ENCODE data around the gene FKBP5.
A peak's percentile ranks its signal among the peaks of the same experiment; 100 is the strongest.
"Not testable (repeated sequence)": the region's sequence is repeated elsewhere in the genome, so short reads cannot be mapped to it uniquely, and the experiment has no call there.

The FKBP5 gene

GRCh38 chr6:35687658-35688604 is 784 bp downstream of the FKBP5 start:
- peak; percentile 77 for DNase-seq

- DNase-seq: no peak
These were observed 1.7 kb downstream of the FKBP5 start for GRCh38 chr6:35686873-35687555.

- DNase-seq: no peak
These were observed 2.3 kb downstream of the FKBP5 start for GRCh38 chr6:35686436-35686835.

- no peak for DNase-seq
These were observed 5.4 kb downstream of the FKBP5 start for GRCh38 chr6:35683267-35683666.

- no peak for DNase-seq
These were observed 7.4 kb downstream of the FKBP5 start for GRCh38 chr6:35681298-35681697.

- no peak for DNase-seq
These were observed 9.3 kb downstream of the FKBP5 start for GRCh38 chr6:35679399-35679798.

- no peak for DNase-seq
These were observed 9.9 kb downstream of the FKBP5 start for GRCh38 chr6:35678814-35679213.

- no peak for DNase-seq
These were observed 10.6 kb downstream of the FKBP5 start for GRCh38 chr6:35678021-35678654.

- no peak for DNase-seq
These were observed 11.3 kb downstream of the FKBP5 start for GRCh38 chr6:35677456-35677855.

GRCh38 chr6:35675871-35676459 is 12.8 kb downstream of the FKBP5 start:
- no peak for DNase-seq

- no peak for DNase-seq
These were observed 14.1 kb downstream of the FKBP5 start for GRCh38 chr6:35674594-35674993.

- no peak for DNase-seq
These were observed 15.0 kb downstream of the FKBP5 start for GRCh38 chr6:35673755-35674154.

- not testable (repeated sequence) for DNase-seq
These were observed 15.4 kb downstream of the FKBP5 start for GRCh38 chr6:35673284-35673666.

- not testable (repeated sequence) for DNase-seq
These were observed 18.3 kb downstream of the FKBP5 start for GRCh38 chr6:35670453-35670852.

- no peak for DNase-seq
These were observed 19.2 kb downstream of the FKBP5 start for GRCh38 chr6:35669451-35670045.

- DNase-seq: no peak
These were observed 19.8 kb downstream of the FKBP5 start for GRCh38 chr6:35668744-35669450.

GRCh38 chr6:35668096-35668495 is 20.6 kb downstream of the FKBP5 start:
- no peak for DNase-seq

- DNase-seq: no peak
These were observed 23.1 kb downstream of the FKBP5 start for GRCh38 chr6:35665573-35665972.

GRCh38 chr6:35664945-35665344 is 23.8 kb downstream of the FKBP5 start:
- DNase-seq: no peak

- no peak for DNase-seq
These were observed 25.1 kb downstream of the FKBP5 start for GRCh38 chr6:35663447-35664235.

- DNase-seq: no peak
These were observed 25.7 kb downstream of the FKBP5 start for GRCh38 chr6:35662999-35663398.

Data from DMS53 (cell line).